LNCaP clone FGC (cell line): Measurements from ENCODE around the gene RGS19.
A peak's percentile ranks its signal among the peaks of the same experiment; 100 is the strongest.

Source experiments
- DNase-seq: peaks from one replicate; pipeline ENCODE4 v3.0.0-alpha.2; 2011; ENCODE audit warnings: low read depth
- H3K4me3 ChIP-seq: 2 replicates; pipeline ENCODE4 v1.5.1; 2011; ENCODE audit warnings: mild to moderate bottlenecking, low read depth, low read length, control low read depth
- CTCF ChIP-seq: IDR thresholded peaks from 2 replicates; pipeline ENCODE4 v1.5.1; 2012; ENCODE audit warnings: mild to moderate bottlenecking; ENCODE audit not compliant: control insufficient read depth, insufficient read depth; ENCODE audit errors: extremely low read depth

The RGS19 gene

GRCh38 chr20:64041781-64042053 is 37.6 kb downstream of the RGS19 start:
- H3K4me3 ChIP-seq, result no peak overlapping the region

GRCh38 chr20:64041040-64041780 is 38.1 kb downstream of the RGS19 start:
- no peak for DNase-seq
- no peak for TF ChIP-seq CTCF
- no peak overlapping the region for H3K4me3 ChIP-seq

More at GRCh38 chr20:64041781-64042053, 37.6 kb downstream of the RGS19 start:
- no peak for DNase-seq
- no peak for TF ChIP-seq CTCF

GRCh38 chr20:64040231-64041039 is 38.9 kb downstream of the RGS19 start:
- no peak for TF ChIP-seq CTCF
- H3K4me3 ChIP-seq, result no peak overlapping the region
- DNase-seq, result no peak

- DNase-seq, result no peak
- no peak for TF ChIP-seq CTCF
- peak overlapping the region; percentile 43 for H3K4me3 ChIP-seq
Observed at GRCh38 chr20:64039293-64040160, 39.8 kb downstream of the RGS19 start.

DNA sequence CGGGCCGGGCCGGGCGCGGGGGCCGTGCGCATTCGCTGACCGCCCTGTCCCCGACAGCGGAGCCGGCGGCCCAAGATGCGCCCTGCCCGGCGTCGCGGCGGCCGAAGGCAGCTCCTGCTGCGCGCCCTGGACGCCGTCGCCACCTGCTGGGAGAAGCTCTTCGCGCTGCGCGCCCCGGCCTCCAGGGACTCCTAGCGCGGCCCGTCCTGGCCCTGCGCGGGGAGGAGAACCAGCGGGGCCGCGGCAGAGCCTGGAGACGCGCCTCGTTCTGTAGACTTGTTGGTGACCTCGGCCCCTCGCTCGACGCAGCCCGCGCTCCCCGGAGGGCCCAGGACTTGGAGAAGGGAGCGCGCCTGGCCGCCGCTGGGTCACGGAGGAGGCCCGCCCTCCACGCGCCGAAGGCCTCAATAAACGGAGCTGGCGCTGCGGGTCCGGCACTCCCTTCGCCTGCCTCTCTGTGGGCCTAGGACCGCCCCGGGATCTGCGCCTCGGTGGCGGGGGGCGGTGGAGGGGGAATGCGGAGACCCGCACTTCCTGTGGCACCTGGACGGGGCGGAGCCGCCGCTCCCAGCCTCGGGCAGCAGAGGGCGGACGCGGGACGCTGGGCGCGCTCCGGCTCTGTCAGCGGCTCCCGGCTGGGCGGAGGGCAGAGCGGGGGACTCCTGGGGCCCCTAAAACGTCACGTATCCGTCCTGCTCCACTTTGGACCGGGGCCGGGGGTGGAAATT is 40.6 kb downstream of the RGS19 start:
- peak; percentile 80 for TF ChIP-seq CTCF
- H3K4me3 ChIP-seq, result peak overlapping the region; percentile 43
- peak; percentile 37 for DNase-seq

GRCh38 chr20:64038224-64038564 is 41.1 kb downstream of the RGS19 start:
- DNase-seq, result no peak
- peak; percentile 17; the same call in 1 of the 2 replicates for TF ChIP-seq CTCF
- H3K4me3 ChIP-seq, result no peak overlapping the region
